Fibroblast of lung (primary cell): Measurements from ENCODE around the gene HTRA3. TPM values are rescaled to one million over a fixed set of nuclear protein-coding genes. Genes with fewer than 3 reads are reported as not detected.

Source experiments
- DNase-seq, 2 donors: peaks; one replicate each; pipeline versions ENCODE4 v3.0.0 to v3.0.0-alpha.2; 2010; ENCODE audit warnings: low read depth in 2 of 2
- H2AFZ ChIP-seq: 2 replicates; pipeline ENCODE4 v1.5.1; 2012; ENCODE audit warnings: low read length, control low read depth, inconsistent platforms
- H3K27ac ChIP-seq: 2 replicates; pipeline ENCODE4 v1.5.1; 2011; ENCODE audit warnings: low read length, control low read depth; ENCODE audit not compliant: insufficient read depth
- H3K27me3 ChIP-seq: 2 replicates; pipeline ENCODE4 v1.5.1; 2011; ENCODE audit warnings: mild to moderate bottlenecking, low read length; ENCODE audit not compliant: control insufficient read depth, insufficient read depth
- H3K36me3 ChIP-seq: 2 replicates; pipeline ENCODE4 v1.5.1; 2011; ENCODE audit warnings: low read length; ENCODE audit not compliant: control insufficient read depth, insufficient read depth
- H3K4me1 ChIP-seq: 2 replicates; pipeline ENCODE4 v1.5.1; 2011; ENCODE audit warnings: low read length; ENCODE audit not compliant: control insufficient read depth, insufficient read depth; ENCODE audit errors: extremely low read depth
- H3K4me2 ChIP-seq: 2 replicates; pipeline ENCODE4 v1.5.1; 2011; ENCODE audit warnings: low read length, control low read depth; ENCODE audit not compliant: insufficient read depth; ENCODE audit errors: extremely low read depth
- H3K4me3 ChIP-seq, 4 experiments: fragments of 200-600 bp in 1 of 4; sonication (generic) in 1 of 4; replicated peaks in 1 of 4; 2 replicates each; pipeline ENCODE4 v1.5.1; 2011 to 2016; ENCODE audit warnings: low read length in 4 of 4, low read depth in 3 of 4, mild to moderate bottlenecking in 3 of 4, control low read depth in 2 of 4, inconsistent platforms in 1 of 4, mixed read lengths in 1 of 4; ENCODE audit not compliant: insufficient read depth in 1 of 4; ENCODE audit errors: control extremely low read depth in 1 of 4
- H3K79me2 ChIP-seq: 2 replicates; pipeline ENCODE4 v1.5.1; 2012; ENCODE audit warnings: mild to moderate bottlenecking, low read length, inconsistent platforms; ENCODE audit not compliant: control insufficient read depth, insufficient read depth
- H3K9ac ChIP-seq: 2 replicates; pipeline ENCODE4 v1.5.1; 2011; ENCODE audit warnings: mild to moderate bottlenecking, low read length, control low read depth; ENCODE audit not compliant: insufficient read depth
- H3K9me3 ChIP-seq: 2 replicates; pipeline ENCODE4 v1.5.1; 2012; ENCODE audit warnings: low read depth, low read length; ENCODE audit not compliant: control insufficient read depth, insufficient read depth
- H4K20me1 ChIP-seq: 2 replicates; pipeline ENCODE4 v1.5.1; 2011; ENCODE audit warnings: low read length; ENCODE audit not compliant: control insufficient read depth, insufficient read depth; ENCODE audit errors: extremely low read depth
- EZH2 ChIP-seq: IDR thresholded peaks from 2 replicates; pipeline ENCODE4 v1.5.1; 2012; ENCODE audit warnings: low read length, control low read depth, mild to moderate bottlenecking; ENCODE audit errors: missing control alignments
- polyA plus RNA-seq, 2 donors: library from polyadenylated mRNA; depleted of rRNA in 1 of 2; stranded (reverse) in 1 of 2; unstranded in 1 of 2; fragments of >200 nt; gene quantifications; 2 replicates each; pipeline ENCODE4 v1.2.1, GENCODE V29; 2011 to 2012; ENCODE audit warnings: missing spikeins in 1 of 2
- total RNA-seq: library from RNA; depleted of rRNA; stranded (reverse); fragments of >200 nt; gene quantifications from 2 replicates; pipeline ENCODE4 v1.2.1, GENCODE V29; 2014
- TF ChIP-seq, protein P1 (sequence below), 2 donors: IDR thresholded peaks in 1 of 2; conservative IDR thresholded peaks in 1 of 2; 1 replicate in 1 of 2; 2 replicates in 1 of 2; pipeline ENCODE4 v1.5.1; 2011 to 2012; ENCODE audit warnings: low read length in 2 of 2, control low read depth in 1 of 2, inconsistent platforms in 1 of 2, low read depth in 1 of 2, mild to moderate bottlenecking in 1 of 2

Gene HTRA3
- total and polyA plus RNA-seq, 2 donors (not counting 1 experiment from before 2014, with no cell fraction given), result 2.8 to 3.5 TPM

- no peak overlapping the region for H2AFZ ChIP-seq
- DNase-seq, result peak; percentile 32 to 43
- no peak overlapping the region for H3K9ac ChIP-seq
- H3K27me3 ChIP-seq, result peaks cover 16% of the 10 kb centered on the region
- TF ChIP-seq EZH2, result no peak
- TF ChIP-seq, protein P1, sequence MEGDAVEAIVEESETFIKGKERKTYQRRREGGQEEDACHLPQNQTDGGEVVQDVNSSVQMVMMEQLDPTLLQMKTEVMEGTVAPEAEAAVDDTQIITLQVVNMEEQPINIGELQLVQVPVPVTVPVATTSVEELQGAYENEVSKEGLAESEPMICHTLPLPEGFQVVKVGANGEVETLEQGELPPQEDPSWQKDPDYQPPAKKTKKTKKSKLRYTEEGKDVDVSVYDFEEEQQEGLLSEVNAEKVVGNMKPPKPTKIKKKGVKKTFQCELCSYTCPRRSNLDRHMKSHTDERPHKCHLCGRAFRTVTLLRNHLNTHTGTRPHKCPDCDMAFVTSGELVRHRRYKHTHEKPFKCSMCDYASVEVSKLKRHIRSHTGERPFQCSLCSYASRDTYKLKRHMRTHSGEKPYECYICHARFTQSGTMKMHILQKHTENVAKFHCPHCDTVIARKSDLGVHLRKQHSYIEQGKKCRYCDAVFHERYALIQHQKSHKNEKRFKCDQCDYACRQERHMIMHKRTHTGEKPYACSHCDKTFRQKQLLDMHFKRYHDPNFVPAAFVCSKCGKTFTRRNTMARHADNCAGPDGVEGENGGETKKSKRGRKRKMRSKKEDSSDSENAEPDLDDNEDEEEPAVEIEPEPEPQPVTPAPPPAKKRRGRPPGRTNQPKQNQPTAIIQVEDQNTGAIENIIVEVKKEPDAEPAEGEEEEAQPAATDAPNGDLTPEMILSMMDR (conservative IDR thresholded peaks at IDR 0.05 in 1 of 2, IDR thresholded peaks at IDR 0.05 in 1 of 2; ENCODE audit: low read depth in 1 of 2, low read length in 2 of 2), result no peak
- H3K36me3 ChIP-seq, result no peaks in the 10 kb centered on the region
- H3K9me3 ChIP-seq, result no peaks in the 10 kb centered on the region
- H3K27ac ChIP-seq, result no peak overlapping the region
- no peak overlapping the region for H3K4me3 ChIP-seq
- no peaks in the 10 kb centered on the region for H3K79me2 ChIP-seq
- peaks cover 3% of the 10 kb centered on the region for H3K4me1 ChIP-seq
- H3K4me2 ChIP-seq, result no peak overlapping the region
- no peaks in the 10 kb centered on the region for H4K20me1 ChIP-seq
These were observed 82.4 kb downstream of the HTRA3 start for GRCh38 chr4:8351931-8352367.

DNA sequence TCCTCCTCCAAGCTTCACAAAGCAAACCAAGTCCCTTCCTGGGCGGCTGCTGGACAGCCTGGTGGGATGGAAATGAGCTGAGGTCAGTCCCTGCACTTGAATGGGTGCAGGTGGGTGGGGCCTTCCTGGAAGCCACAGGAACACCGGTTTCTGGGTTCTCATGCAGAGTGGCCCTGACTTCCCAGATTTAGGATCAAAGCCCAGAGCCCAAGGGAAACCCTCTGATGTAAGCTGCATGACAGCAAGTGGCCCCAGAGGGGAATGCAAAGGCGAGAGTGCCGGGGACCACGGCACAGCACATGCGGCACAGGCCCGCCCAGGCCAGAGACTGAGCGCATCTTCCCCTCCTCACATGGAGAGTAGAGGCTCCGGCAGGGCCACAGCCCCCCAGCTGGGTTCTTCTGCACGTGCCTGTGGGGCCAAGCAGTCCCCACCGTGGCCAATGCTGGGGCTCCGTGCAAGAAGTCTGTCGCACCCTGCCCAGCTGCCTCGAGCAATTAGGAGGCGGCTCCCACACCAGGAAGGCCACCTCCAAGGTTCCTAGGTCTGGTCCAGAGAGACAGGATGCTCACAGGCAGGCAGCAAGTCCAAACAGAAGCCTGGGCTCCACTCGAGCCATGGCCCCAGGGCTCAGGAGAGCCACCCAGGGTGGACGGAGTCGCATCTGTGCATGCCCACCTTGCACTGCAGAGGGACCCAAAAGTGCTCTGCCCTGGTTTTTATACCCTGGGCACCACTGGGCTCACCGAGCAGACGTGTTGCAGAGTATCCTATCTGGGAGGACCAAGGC is 83.0 kb downstream of the HTRA3 start:
- H3K27ac ChIP-seq, result no peak overlapping the region
- peaks cover 16% of the 10 kb centered on the region for H3K27me3 ChIP-seq
- no peaks in the 10 kb centered on the region for H3K36me3 ChIP-seq
- DNase-seq, result no peak
- H3K9ac ChIP-seq, result no peak overlapping the region
- H4K20me1 ChIP-seq, result no peaks in the 10 kb centered on the region
- peaks cover 3% of the 10 kb centered on the region for H3K4me1 ChIP-seq
- H3K79me2 ChIP-seq, result no peaks in the 10 kb centered on the region
- no peak overlapping the region for H3K4me2 ChIP-seq
- no peak for TF ChIP-seq EZH2
- TF ChIP-seq, protein P1 (conservative IDR thresholded peaks at IDR 0.05 in 1 of 2, IDR thresholded peaks at IDR 0.05 in 1 of 2; ENCODE audit: low read depth in 1 of 2, low read length in 2 of 2), result no peak
- H3K4me3 ChIP-seq, result no peak overlapping the region
- H3K9me3 ChIP-seq, result no peaks in the 10 kb centered on the region
- no peak overlapping the region for H2AFZ ChIP-seq

DNA sequence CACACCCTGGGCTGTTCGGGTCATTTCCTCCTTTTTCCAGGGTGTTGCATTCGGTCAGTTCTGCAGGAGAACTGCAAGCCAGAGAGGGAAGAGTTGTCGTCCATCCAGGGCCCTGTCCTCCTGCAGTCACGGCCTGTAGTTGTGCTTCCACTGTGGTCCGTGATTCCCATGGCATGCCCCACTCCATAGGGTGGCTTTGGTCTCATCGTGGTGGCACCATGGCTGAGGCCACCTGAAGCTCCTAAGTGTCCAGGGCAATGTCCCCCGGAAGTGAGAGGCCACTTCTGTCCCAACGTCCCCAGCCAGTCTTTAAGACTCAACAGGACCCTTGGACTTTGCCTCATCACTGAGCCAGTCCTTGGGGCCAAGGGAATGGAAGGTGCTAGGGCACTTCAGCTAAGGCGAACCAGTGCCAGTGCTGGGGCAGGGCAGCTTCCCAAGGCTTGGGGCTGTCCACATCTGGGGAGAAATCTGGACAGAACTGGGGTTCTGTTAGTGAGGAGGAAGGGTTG is 83.7 kb downstream of the HTRA3 start:
- Histone ChIP-seq H3K4me2 (no peak overlapping the region), H3K27me3 (peaks cover 16% of the 10 kb centered on the region), H3K9ac (no peak overlapping the region), H3K9me3 (no peaks in the 10 kb centered on the region), H3K4me3 (no peak overlapping the region), H3K4me1 (peaks cover 3% of the 10 kb centered on the region), H4K20me1 (no peaks in the 10 kb centered on the region), H3K79me2 (no peaks in the 10 kb centered on the region), H2AFZ (no peak overlapping the region), H3K36me3 (no peaks in the 10 kb centered on the region), H3K27ac (no peak overlapping the region)
- TF ChIP-seq, protein P1 (conservative IDR thresholded peaks at IDR 0.05 in 1 of 2, IDR thresholded peaks at IDR 0.05 in 1 of 2; ENCODE audit: low read depth in 1 of 2, low read length in 2 of 2), result no peak
- TF ChIP-seq EZH2, result no peak
- no peak for DNase-seq
